Daoy (cell line): ENCODE measurements around the gene RBL2. TPM values are rescaled to one million over a fixed set of nuclear protein-coding genes. Genes with fewer than 3 reads are reported as not detected.
A peak's percentile ranks its signal among the peaks of the same experiment; 100 is the strongest.

ENCODE experiments used
- DNase-seq: peaks from one replicate; pipeline ENCODE4 v3.0.0-alpha.2; 2015; ENCODE audit warnings: low read depth
- total RNA-seq: library from RNA; depleted of rRNA; stranded (reverse); fragments of >200 nt; shearing (Covaris generic); gene quantifications from 2 replicates; pipeline ENCODE4 v1.2.3, GENCODE V29; 2014

Gene RBL2
- total RNA-seq, 1 experiment from 2014 or later, result 13.8 TPM

GRCh38 chr16:53453928-53454327, 19.7 kb downstream of the RBL2 start:
- DNase-seq, result no peak

GRCh38 chr16:53456625-53457024, 22.4 kb downstream of the RBL2 start:
- DNase-seq, result no peak

- no peak for DNase-seq
Measured at GRCh38 chr16:53457670-53458069, 23.4 kb downstream of the RBL2 start.

GRCh38 chr16:53458635-53459034, 24.4 kb downstream of the RBL2 start:
- no peak for DNase-seq

GRCh38 chr16:53465606-53466280, 31.5 kb downstream of the RBL2 start:
- peak; percentile 69 for DNase-seq

- DNase-seq, result no peak
Measured at GRCh38 chr16:53476867-53477266, 42.6 kb downstream of the RBL2 start.

GRCh38 chr16:53478965-53479364, 44.7 kb downstream of the RBL2 start:
- DNase-seq, result no peak

GRCh38 chr16:53480394-53480793, 46.1 kb downstream of the RBL2 start:
- no peak for DNase-seq

GRCh38 chr16:53482123-53482522, 47.9 kb downstream of the RBL2 start:
- no peak for DNase-seq

- no peak for DNase-seq
Measured at GRCh38 chr16:53484542-53484941, 50.3 kb downstream of the RBL2 start.

GRCh38 chr16:53486230-53486629, 52.0 kb downstream of the RBL2 start:
- DNase-seq, result no peak

- DNase-seq, result no peak
Measured at GRCh38 chr16:53489755-53490154, 55.5 kb downstream of the RBL2 start.

- DNase-seq, result no peak
Measured at GRCh38 chr16:53492503-53492902, 58.2 kb downstream of the RBL2 start.

- DNase-seq, result no peak
Measured at GRCh38 chr16:53494636-53495035, 60.4 kb downstream of the RBL2 start.

GRCh38 chr16:53495325-53495724, 61.1 kb downstream of the RBL2 start:
- DNase-seq, result no peak

GRCh38 chr16:53498984-53499383, 64.7 kb downstream of the RBL2 start:
- no peak for DNase-seq

- no peak for DNase-seq
Measured at GRCh38 chr16:53501216-53501859, 67.1 kb downstream of the RBL2 start.

GRCh38 chr16:53502331-53503269, 68.3 kb downstream of the RBL2 start, which contains the start of gene AKTIP:
AKTIP (minus strand) TSS chr16:53503209; CDS start chr16:53500259, 2,950 bp downstream.
- DNase-seq, result peak; percentile 11

- peak; percentile 99 for DNase-seq
Measured at GRCh38 chr16:53503270-53503923, 69.1 kb downstream of the RBL2 start.

GRCh38 chr16:53503991-53504663, 69.9 kb downstream of the RBL2 start:
- DNase-seq, result peak; percentile 19

- peak; percentile 60 for DNase-seq
Measured at GRCh38 chr16:53504665-53505064, 70.4 kb downstream of the RBL2 start.
